PC-9 (cell line): ENCODE data around the gene ALPK3.

Experiments used
- CTCF ChIP-seq: fragments of 200-600 bp; sonication (generic); conservative IDR thresholded peaks from 2 replicates; pipeline ENCODE4 v1.6.1; 2017; ENCODE audit warnings: mixed run types, antibody characterized with exemption, mild to moderate bottlenecking, moderate library complexity
- EZH2 ChIP-seq: fragments of 200-600 bp; sonication (generic); IDR thresholded peaks from 2 replicates; pipeline ENCODE4 v1.8.0; 2017; ENCODE audit warnings: antibody characterized with exemption, low read depth

DNA sequence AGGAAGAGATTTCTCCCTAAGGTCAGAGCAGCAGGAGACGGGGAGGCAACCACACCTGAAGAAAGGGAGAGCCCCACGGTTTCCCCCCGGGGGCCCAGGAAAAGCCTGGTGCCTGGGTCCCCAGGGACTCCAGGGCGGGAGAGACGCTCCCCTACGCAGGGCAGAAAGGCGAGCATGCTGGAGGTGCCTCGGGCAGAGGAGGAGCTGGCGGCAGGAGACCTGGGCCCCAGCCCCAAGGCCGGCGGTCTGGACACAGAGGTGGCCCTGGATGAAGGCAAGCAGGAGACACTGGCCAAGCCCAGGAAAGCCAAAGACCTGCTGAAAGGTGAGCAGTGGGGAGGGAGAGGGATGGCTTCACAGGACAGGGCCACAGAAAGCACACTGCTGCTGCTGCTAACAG, 41.1 kb downstream of the ALPK3 start:
- TF ChIP-seq CTCF, result no peak
- no peak for TF ChIP-seq EZH2
